ENCODE measurements around the gene PEX11A.

PEX11A gene

GRCh38 chr15:89675606-89676005 lies 14.9 kb downstream of the PEX11A start:
- DNase-seq (ENCODE audit: low read depth) = no peak

DNA sequence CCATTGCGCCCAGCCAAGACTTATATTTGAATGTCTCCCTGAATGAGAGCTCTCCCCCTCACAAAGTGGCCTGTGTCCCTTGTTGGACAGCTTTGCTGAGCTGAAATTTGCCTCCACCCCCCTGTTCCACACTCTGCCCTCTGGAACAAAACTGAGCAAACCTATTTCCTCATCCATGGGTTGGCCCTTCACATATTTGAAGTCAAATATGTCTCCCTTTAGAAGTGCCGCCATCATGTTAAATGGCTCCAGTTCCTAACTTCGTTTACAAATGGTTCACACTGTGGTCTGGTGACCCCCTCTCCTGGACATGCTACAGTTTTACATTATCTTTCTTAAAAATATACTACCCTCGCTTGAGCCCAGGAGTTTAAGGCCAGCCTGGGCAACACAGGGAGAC lies 16.0 kb downstream of the PEX11A start:
- peak; percentile 22 for DNase-seq (ENCODE audit: low read depth)

DNA sequence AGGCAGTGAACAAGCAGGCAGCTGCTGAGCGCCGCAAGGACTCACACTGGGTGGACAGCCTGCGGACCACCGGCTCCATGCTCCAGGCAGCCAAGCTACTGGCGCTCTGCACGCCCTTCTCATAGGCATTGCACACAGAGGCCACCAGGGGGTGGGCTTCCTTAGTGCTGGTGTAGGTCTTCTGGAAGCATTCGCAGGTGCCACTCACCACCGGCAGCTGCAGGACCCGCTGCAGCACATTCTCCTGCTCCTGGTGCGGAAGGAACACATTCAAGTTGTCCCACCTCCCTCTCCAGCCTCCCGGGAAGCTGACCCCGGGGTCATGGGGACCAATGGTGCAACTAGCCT lies 17.4 kb downstream of the PEX11A start:
- peak; percentile 18 for DNase-seq (ENCODE audit: low read depth)

GRCh38 chr15:89672221-89673164 lies 18.1 kb downstream of the PEX11A start:
- DNase-seq (ENCODE audit: low read depth) = peak; percentile 66

- no peak for DNase-seq (ENCODE audit: low read depth)
Measured at GRCh38 chr15:89671687-89672086, 18.9 kb downstream of the PEX11A start.

GRCh38 chr15:89670971-89671560 lies 19.5 kb downstream of the PEX11A start:
- no peak for DNase-seq (ENCODE audit: low read depth)

DNA sequence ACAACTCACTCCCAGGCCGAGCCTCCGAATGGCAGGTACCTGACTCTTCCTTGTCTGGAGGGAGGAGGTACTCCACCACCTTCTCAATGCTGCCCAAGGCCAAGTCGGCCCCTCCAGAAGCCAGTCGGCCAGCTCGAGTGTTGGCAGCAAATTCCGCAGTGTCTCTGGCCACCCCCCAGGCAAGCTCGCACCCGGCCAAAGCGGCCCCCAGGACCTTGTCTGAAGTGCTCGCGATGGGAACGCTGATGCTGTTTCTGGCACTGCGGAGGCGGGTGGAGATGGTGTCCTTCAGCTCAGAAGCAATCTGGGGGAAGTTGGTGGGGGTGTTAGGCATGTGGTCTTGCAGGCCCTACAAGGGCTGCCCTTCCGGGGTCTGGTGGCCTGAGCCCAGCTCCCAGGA lies 20.6 kb downstream of the PEX11A start:
- no peak for DNase-seq (ENCODE audit: low read depth)

- no peak for DNase-seq (ENCODE audit: low read depth)
Measured at GRCh38 chr15:89669309-89669865, 21.2 kb downstream of the PEX11A start.

DNA sequence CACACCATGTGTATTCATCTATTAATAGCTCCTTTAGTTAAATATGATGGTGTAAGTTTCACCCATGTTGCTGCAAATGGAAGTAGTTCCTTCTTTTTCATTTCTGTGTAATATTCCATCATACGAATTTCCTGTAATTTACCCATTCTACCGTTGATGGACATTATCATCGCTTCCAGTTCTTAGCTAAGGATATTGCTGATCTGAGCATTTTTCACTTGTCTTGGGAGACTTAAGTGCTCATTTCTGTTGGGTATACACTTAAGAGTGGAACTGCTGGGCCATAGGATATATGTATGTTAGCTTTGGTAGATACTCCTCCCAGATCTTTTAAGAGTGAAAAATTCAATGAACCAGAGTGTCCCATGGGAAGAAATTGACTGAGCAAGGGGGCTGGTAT lies 22.4 kb downstream of the PEX11A start:
- DNase-seq (ENCODE audit: low read depth) = no peak

DNA sequence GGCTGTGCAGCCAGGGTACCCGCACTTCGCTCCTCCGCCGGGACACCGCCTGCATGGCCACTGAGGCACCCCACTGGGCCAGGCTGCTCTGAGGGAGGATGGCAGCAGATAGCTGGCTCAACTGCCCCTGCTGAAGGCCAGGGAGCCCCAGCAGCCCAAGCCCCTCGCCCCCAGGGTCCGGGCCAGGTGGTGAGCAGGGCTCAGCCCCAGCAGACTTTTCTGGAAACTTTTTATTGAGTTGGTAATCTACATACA lies 22.9 kb downstream of the PEX11A start:
- DNase-seq (ENCODE audit: low read depth) = no peak

- no peak for DNase-seq (ENCODE audit: low read depth)
Measured at GRCh38 chr15:89666858-89667705, 23.5 kb downstream of the PEX11A start.

DNA sequence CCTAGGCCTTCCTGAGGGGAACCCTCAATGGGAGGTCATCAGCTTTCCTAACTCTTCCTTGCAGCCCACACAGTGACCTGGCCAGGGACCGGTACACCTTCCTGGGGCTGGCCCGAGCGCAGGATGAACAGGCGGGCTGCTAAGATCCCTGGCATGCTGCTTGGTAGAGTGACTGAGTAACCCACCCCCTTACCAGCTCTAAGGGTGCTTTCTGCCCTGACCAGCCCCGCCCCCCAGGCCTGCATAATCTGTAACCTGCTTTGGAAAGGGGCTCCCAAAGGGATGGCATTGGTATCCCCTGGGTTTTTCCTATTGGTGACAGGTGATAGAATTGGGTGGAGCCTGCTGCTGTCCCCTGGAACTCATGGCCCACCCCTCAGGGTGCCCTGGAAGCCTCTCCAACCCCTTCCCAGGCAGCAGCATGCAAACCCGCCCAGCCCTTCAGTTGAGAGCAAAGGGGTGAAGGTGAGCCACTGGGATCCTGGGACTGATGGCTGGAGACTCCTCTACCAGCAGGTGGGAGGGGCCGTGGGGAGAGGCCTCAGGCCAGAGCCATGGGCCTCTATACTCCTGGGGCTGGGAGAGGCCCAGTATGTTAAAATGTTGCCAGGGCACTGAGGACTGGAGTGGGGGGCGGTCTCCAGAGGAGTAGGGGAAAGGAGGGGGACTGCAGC lies 24.2 kb downstream of the PEX11A start:
- no peak for DNase-seq (ENCODE audit: low read depth)

DNA sequence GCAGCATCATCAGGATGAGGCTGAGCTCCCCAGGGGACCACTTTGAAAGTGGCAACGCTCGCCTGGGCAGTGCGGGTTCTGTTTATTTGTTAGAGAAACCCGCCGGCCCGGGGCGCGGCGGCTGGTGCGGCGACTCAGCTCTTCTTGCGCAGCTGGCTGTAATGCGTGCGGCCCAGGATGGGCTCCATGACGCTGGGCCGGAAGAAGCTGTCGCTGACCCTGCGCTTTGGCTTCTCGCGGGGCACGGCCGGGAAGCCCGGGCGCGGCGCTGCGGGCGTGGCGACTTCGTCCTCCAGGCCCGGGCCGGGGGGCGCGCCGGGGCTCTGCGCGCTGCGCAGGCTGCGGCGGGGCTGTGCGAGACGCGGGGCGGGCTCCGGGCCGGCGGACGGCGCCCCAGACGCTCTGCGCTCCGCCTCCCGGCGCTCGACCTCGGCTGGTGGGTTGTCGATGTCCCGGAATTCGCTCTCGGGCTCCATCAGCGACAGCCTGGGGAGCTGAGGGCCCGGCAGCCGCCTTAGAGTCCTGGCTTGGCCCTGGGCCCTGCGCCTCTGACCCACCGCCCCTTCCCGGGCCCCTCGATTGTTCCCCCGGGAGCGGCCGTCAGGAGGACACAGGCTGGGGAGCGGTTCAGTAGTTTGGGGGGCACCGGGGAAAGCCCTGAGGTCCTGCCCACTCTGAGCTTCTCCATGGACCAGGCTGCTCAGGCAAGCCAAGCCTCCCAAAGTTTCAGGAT lies 24.9 kb downstream of the PEX11A start:
- DNase-seq (ENCODE audit: low read depth) = peak; percentile 72

GRCh38 chr15:89664441-89665350 lies 25.9 kb downstream of the PEX11A start:
- peak; percentile 10 for DNase-seq (ENCODE audit: low read depth)

- DNase-seq (ENCODE audit: low read depth) = peak; percentile 98
Measured at GRCh38 chr15:89662893-89663626, 27.5 kb downstream of the PEX11A start.

- DNase-seq (ENCODE audit: low read depth) = no peak
Measured at GRCh38 chr15:89660556-89660955, 30.0 kb downstream of the PEX11A start.

- DNase-seq (ENCODE audit: low read depth) = no peak
Measured at GRCh38 chr15:89659295-89659694, 31.3 kb downstream of the PEX11A start.

DNA sequence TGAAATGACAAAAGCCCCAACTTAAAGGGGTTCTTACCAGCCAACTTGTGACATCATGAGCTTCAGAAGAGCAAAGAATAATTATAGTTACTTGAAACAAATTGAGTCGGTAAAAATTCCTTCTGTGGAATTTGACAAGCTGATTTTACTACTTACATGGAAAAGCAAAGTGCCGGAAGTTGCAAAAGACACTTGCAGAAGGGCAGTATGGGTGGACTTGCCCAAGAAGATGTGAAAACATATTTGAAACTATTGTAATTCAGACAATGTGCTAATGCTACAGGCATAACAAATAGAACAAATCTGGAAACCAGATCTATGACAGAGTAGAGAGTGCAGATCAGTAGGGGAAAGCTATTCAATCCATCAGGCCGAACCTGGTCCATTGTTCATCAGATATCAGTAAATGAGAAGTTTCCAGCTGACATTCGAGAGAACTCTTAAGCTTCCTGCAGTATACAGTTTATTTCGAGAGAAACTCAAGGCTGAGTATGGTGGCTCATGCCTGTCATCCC lies 32.8 kb downstream of the PEX11A start:
- peak; percentile 31 for DNase-seq (ENCODE audit: low read depth)

- peak; percentile 45 for DNase-seq (ENCODE audit: low read depth)
Measured at GRCh38 chr15:89656116-89656815, 34.3 kb downstream of the PEX11A start.

Data from EH (cell line).